Skeletal muscle tissue (tissue), 4 donors: ENCODE measurements around the gene WDSUB1. TPM values are rescaled to one million over a fixed set of nuclear protein-coding genes. Genes with fewer than 3 reads are reported as not detected.

Source experiments
- H3K27ac ChIP-seq: one replicate; pipeline ENCODE4 v1.7.0; 2013; ENCODE audit warnings: mild to moderate bottlenecking, low read depth, low read length, inconsistent platforms
- H3K27me3 ChIP-seq, 3 donors: one replicate each; pipeline ENCODE4 v1.7.0; 2013; ENCODE audit warnings: low read length in 3 of 3; ENCODE audit not compliant: control insufficient read depth in 3 of 3, insufficient read depth in 3 of 3
- H3K36me3 ChIP-seq, 3 donors: one replicate each; pipeline ENCODE4 v1.7.0; 2013; ENCODE audit warnings: low read length in 3 of 3; ENCODE audit not compliant: control insufficient read depth in 3 of 3, insufficient read depth in 3 of 3
- H3K4me1 ChIP-seq, 3 donors: one replicate each; pipeline ENCODE4 v1.7.0; 2013; ENCODE audit warnings: low read length in 3 of 3, mild to moderate bottlenecking in 3 of 3; ENCODE audit not compliant: control insufficient read depth in 3 of 3, insufficient read depth in 3 of 3
- H3K4me3 ChIP-seq, 3 donors: one replicate each; pipeline ENCODE4 v1.7.0; 2013; ENCODE audit warnings: low read length in 3 of 3
- H3K9ac ChIP-seq, 3 donors: one replicate each; pipeline ENCODE4 v1.7.0; 2013; ENCODE audit warnings: low read length in 3 of 3, mild to moderate bottlenecking in 3 of 3, moderate library complexity in 2 of 3, low read depth in 1 of 3
- H3K9me3 ChIP-seq, 3 donors: one replicate each; pipeline ENCODE4 v1.7.0; 2013; ENCODE audit warnings: low read length in 3 of 3; ENCODE audit not compliant: control insufficient read depth in 3 of 3
- total RNA-seq: library from RNA; depleted of rRNA; stranded (reverse); fragments of >200 nt; gene quantifications from one replicate; pipeline ENCODE4 v1.2.3, GENCODE V29; 2014
- donor health status: Osteomylitis.

WDSUB1 gene
- total RNA-seq, 1 donor from 2014 or later = 10.4 TPM

DNA sequence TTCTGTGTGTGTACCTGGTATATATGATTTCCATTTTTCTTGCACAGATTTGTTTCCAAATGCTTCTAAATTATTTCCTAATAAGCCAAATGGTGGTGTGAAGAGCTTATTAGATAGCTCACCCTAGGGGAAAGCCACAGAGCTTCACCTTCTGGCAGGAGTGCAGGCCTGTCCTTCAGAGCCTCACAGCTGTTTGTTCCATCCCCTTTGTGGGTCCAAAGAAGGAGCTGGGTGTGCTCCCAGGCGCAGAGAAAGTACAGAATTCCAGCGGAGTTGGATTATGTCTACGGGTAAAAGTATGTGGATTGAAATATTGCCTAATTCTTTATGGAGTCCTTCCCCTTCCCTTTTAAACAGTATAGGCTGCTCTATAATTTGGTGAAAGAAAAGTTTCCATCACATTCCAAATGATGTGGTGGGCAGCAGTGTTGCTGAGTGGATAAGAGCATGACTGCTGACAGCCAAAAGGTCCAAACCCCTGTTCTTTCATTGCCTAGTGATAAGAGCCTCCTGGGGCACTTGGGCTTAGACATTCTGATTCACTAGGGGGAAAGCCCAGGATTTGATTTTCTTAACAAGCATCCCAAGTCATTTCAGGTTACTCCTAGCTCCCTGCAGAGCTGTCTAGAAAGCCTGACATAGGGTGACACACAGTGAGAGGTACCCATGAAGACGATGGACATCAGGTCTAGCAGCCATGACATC lies 86.6 kb downstream of the WDSUB1 start:
- H3K36me3 ChIP-seq = peaks cover 5 to 14% (median 10%) of the 10 kb centered on the region in 3 donors
- H3K9me3 ChIP-seq = no peaks in the 10 kb centered on the region
- H3K9ac ChIP-seq = no peak overlapping the region

DNA sequence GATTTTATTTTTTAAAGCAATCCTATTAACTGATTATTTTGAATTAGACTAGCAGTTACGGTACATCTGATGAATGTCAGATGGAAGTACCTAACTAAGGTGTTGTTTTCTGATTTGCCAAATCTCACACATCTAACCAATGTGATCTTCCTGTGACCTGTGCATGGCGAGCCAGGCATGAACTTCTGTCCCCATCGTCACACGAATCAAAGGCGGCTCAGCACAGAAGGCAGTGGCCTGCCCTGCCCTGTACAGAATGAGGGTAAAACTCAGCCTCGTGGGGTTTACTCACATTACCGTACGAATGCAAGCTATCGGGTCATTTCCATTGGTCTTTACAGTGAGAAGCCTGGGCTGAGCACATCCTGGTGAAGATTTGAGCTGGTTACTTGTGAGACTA lies 87.3 kb downstream of the WDSUB1 start:
- Histone ChIP-seq H3K4me3 (no peak overlapping the region), H3K9ac (no peak overlapping the region), H3K9me3 (no peaks in the 10 kb centered on the region), H3K27me3 (no peaks in the 10 kb centered on the region), H3K4me1 (peaks cover 2 to 10% (median 6%) of the 10 kb centered on the region in 3 donors), H3K27ac (no peak overlapping the region), H3K36me3 (peaks cover 5 to 14% (median 11%) of the 10 kb centered on the region in 3 donors)

More for the DNA sequence above, 86.6 kb downstream of the WDSUB1 start:
- Histone ChIP-seq H3K4me3 (no peak overlapping the region), H3K27ac (peak overlapping the region; percentile 1), H3K4me1 (peaks cover 0 to 10% (median 6%) of the 10 kb centered on the region in 3 donors), H3K27me3 (no peaks in the 10 kb centered on the region)

DNA sequence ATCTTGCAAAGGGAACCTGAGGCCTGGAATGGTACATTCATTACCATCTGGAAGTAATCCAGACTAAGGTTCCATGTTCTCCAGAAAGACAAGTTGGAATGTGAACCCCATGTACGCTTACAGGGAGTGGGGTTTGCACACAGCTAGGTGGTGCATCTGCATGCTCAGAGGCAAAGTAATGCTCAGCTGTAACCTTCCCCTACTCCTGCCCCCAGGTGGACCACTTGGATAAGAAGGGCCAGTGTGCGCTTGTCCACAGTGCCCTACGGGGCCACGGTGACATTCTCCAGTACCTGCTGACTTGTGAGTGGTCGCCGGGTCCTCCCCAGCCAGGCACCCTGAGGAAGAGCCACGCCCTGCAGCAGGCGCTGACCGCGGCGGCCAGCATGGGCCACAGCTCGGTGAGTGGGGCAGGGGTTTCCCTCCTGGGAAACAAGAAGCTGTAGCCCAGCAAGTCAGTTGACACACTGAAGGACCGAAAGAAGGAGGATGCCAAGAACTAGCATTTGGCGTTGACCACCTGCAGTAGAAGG lies 90.0 kb downstream of the WDSUB1 start:
- no peaks in the 10 kb centered on the region for H3K9me3 ChIP-seq
- H3K4me1 ChIP-seq = peaks cover 0 to 10% (median 3%) of the 10 kb centered on the region in 3 donors
- H3K36me3 ChIP-seq = peaks cover 5 to 14% (median 12%) of the 10 kb centered on the region in 3 donors
- no peak overlapping the region for H3K4me3 ChIP-seq
- H3K9ac ChIP-seq = no peak overlapping the region
- H3K27me3 ChIP-seq = no peaks in the 10 kb centered on the region
- H3K27ac ChIP-seq = no peak overlapping the region

DNA sequence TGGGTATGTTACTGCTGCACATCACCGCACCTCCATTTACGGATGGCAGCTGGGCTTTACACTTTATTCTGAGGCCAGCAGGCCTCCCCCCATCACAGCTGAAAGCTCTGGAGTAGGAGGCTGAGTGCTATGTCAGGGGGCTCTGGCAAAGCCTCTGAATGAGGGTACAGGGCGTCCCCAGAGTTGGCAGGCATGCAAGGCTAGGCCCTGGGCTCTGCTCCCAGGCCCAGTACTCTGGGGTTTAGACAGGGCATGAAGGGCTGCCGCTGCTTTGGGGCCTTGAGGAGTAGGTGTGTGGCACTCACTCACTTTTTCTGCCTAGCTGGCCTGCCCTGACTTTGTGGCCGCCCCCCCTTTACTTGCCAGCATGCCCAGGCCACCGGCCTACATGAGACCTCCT lies 90.8 kb downstream of the WDSUB1 start:
- Histone ChIP-seq H3K27me3 (no peaks in the 10 kb centered on the region), H3K36me3 (peaks cover 5 to 14% (median 10%) of the 10 kb centered on the region in 3 donors), H3K9ac (no peak overlapping the region), H3K27ac (no peak overlapping the region), H3K4me3 (no peak overlapping the region), H3K9me3 (no peaks in the 10 kb centered on the region), H3K4me1 (peaks cover 0 to 5% (median 3%) of the 10 kb centered on the region in 3 donors)

DNA sequence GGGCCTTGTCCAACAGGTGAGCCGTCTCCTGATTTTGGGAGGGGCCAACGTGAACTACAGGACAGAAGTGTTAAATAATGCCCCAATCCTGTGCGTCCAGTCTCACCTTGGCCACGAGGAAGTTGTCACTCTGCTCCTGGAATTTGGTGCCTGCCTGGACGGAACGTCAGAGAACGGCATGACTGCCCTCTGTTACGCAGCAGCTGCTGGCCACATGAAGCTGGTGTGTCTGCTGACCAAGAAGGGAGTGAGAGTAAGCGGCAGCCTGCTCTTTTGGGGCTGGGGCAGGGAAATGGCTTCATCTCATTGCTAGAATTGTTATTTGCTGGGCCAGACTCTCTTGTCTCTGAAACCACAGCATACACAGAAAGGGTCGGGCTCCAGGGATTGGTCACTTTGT lies 92.3 kb downstream of the WDSUB1 start:
- peaks cover 5 to 14% (median 8%) of the 10 kb centered on the region in 3 donors for H3K36me3 ChIP-seq

DNA sequence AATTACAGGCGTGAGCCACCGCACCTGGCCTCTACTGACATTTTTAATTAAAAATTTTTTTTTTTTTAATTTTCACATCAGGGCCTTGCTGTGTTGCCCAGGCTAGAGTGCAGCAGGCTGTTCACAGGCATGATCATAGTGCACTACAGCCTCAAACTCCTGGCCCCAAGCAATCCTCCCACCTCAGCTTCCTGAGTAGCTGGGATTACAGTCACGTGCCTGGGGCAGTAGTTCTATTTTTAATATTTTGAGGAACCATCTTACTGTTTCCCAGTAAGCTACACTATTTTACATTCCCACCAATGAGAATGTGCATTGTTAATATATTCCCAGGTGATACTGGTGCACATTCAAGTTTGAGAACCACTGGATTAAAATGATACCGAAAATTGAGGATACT lies 92.7 kb downstream of the WDSUB1 start:
- Histone ChIP-seq H3K27ac (no peak overlapping the region), H3K4me1 (peaks cover 0 to 3% (median 3%) of the 10 kb centered on the region in 3 donors), H3K4me3 (no peak overlapping the region), H3K36me3 (peaks cover 5 to 14% (median 7%) of the 10 kb centered on the region in 3 donors), H3K9me3 (no peaks in the 10 kb centered on the region), H3K27me3 (no peaks in the 10 kb centered on the region), H3K9ac (no peak overlapping the region)

More for the DNA sequence above, 92.3 kb downstream of the WDSUB1 start:
- Histone ChIP-seq H3K9ac (no peak overlapping the region), H3K27ac (no peak overlapping the region), H3K27me3 (no peaks in the 10 kb centered on the region), H3K4me1 (peaks cover 0 to 3% (median under 1%) of the 10 kb centered on the region in 3 donors), H3K9me3 (no peaks in the 10 kb centered on the region), H3K4me3 (no peak overlapping the region)

DNA sequence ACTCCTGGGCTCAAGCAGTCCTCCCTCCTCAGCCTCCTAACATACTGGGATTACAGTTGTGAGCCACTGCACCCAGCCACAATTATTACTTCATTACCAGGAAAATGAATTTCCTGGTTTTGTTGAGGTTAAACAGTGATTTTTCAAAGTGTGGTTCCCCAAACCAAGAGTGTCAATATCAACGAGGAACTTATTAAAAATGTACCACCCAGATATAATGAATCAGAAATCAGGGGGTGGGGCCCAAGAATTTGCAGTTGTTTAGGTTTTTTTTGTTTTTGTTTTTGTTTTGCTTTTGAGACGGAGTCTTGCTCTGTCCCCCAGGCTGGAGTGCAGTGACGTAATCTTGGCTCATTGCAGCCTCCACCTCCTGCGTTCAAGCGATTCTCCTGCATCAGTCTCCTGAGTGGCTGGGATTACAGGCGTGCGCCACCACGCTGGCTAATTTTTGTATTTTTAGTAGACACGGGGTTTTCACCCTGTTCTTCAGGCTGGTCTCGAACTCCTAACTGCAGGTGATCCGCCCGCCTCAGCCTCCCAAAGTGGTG lies 94.1 kb downstream of the WDSUB1 start:
- Histone ChIP-seq H3K9me3 (no peaks in the 10 kb centered on the region), H3K27me3 (no peaks in the 10 kb centered on the region), H3K27ac (no peak overlapping the region), H3K36me3 (peaks cover 4 to 11% (median 5%) of the 10 kb centered on the region in 3 donors), H3K4me3 (no peak overlapping the region), H3K4me1 (peaks cover 0 to 3% (median 3%) of the 10 kb centered on the region in 3 donors), H3K9ac (no peak overlapping the region)

DNA sequence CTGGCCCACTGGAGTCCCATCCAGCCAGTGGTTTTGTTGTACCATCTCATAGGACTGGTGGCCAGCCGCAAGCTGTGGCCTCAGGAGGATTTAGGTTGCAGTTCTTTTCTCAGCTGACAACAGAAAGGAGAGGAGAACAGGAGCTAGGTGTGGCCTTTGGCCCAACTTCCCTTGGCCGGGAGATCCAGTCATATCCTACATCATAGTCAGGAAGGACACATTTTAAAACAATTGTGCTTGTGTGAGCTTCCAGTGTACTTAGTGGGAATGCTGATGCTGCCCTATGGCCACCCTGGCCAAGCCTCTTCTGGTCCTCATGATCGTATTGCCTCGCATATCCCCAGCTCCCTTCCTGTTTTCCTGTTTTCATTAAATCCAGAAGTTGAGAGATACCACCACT lies 98.1 kb downstream of the WDSUB1 start:
- Histone ChIP-seq H3K4me3 (no peak overlapping the region), H3K36me3 (peaks cover 0 to 10% (median 0%) of the 10 kb centered on the region in 3 donors), H3K27me3 (no peaks in the 10 kb centered on the region), H3K9me3 (no peaks in the 10 kb centered on the region), H3K9ac (no peak overlapping the region), H3K27ac (no peak overlapping the region), H3K4me1 (peaks cover 0 to 3% (median 0%) of the 10 kb centered on the region in 3 donors)

DNA sequence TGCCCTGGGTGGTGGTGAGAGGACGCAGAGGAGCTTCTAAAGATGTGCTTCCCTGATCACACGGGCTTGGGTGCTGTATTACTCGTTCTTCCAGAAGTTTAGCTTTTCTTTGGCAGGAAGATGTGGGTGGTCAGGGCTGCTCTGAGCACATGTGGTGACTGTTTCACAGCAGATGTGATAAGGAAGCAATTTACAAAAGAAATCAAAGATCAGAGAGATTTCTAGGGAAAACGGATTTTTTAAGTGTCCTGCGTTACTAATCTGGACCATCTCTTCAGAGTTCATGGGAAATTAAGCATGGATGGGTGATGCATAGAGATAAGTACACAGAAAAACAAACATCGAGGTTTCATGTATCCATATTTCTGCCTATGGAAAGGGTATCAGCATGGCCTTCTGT lies 99.4 kb downstream of the WDSUB1 start:
- no peak overlapping the region for H3K4me3 ChIP-seq
- H3K9ac ChIP-seq = no peak overlapping the region

DNA sequence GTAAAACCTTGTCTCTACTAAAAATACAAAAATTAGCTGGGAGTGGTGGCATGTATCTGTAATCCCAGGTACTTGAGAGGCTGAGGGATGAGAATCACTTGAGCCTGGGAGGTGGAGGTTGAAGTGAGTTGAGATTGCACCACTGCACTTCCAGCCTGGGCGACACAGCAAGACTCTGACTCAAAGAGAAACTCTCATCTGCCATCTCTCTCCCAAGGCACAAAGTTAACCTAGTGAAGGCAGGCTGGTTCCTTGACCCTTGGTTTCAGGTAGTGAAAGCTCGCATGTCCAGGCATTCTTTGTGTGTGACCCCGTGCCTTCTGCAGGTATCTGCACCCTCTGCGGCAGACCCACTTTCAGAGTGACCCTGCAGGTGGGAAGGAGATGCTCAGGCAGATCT lies 100.0 kb downstream of the WDSUB1 start:
- H3K9ac ChIP-seq = no peak overlapping the region
- peaks cover 0 to 3% (median 0%) of the 10 kb centered on the region in 3 donors for H3K4me1 ChIP-seq

More for the DNA sequence above, 99.4 kb downstream of the WDSUB1 start:
- Histone ChIP-seq H3K4me1 (peaks cover 0 to 3% (median 0%) of the 10 kb centered on the region in 3 donors), H3K27ac (no peak overlapping the region), H3K27me3 (no peaks in the 10 kb centered on the region), H3K9me3 (no peaks in the 10 kb centered on the region), H3K36me3 (peaks cover 0 to 10% (median 0%) of the 10 kb centered on the region in 3 donors)

More for the DNA sequence above, 100.0 kb downstream of the WDSUB1 start:
- H3K27me3 ChIP-seq = no peaks in the 10 kb centered on the region
- no peak overlapping the region for H3K27ac ChIP-seq
- H3K9me3 ChIP-seq = no peaks in the 10 kb centered on the region
- H3K4me3 ChIP-seq = no peak overlapping the region
- peaks cover 0 to 10% (median 0%) of the 10 kb centered on the region in 3 donors for H3K36me3 ChIP-seq
